Mononuclear cell (primary cell): Measurements from ENCODE around the gene COX6B2. TPM values are rescaled to one million over a fixed set of nuclear protein-coding genes. Genes with fewer than 3 reads are reported as not detected.

ENCODE experiments used
- H3K27me3 ChIP-seq: 2 replicates; pipeline ENCODE4 v1.6.0; 2011; ENCODE audit warnings: low read length, control low read depth; ENCODE audit not compliant: insufficient read depth
- H3K4me1 ChIP-seq: 2 replicates; pipeline ENCODE4 v1.5.1; 2011; ENCODE audit warnings: mild to moderate bottlenecking, low read length, control low read depth; ENCODE audit not compliant: insufficient read depth
- H3K4me3 ChIP-seq: 2 replicates; pipeline ENCODE4 v1.5.1; 2011; ENCODE audit warnings: mild to moderate bottlenecking, low read length, moderate library complexity
- H3K9me3 ChIP-seq: 2 replicates; pipeline ENCODE4 v1.5.1; 2011; ENCODE audit warnings: low read depth, mild to moderate bottlenecking, control low read depth, low read length
- total RNA-seq: library from RNA; depleted of rRNA; stranded (reverse); fragments of >200 nt; gene quantifications from one replicate; pipeline ENCODE4 v1.2.3, GENCODE V29; 2012

Gene COX6B2
- total RNA-seq, 1 donor = not detected

GRCh38 chr19:55372316-55373081 lies 18.0 kb upstream of the COX6B2 start:
- Histone ChIP-seq H3K4me1 (peaks cover 6% of the 10 kb centered on the region), H3K27me3 (peaks cover 42% of the 10 kb centered on the region), H3K9me3 (no peaks in the 10 kb centered on the region), H3K4me3 (no peak overlapping the region)

GRCh38 chr19:55370305-55370988 lies 15.9 kb upstream of the COX6B2 start, which contains the start of gene IL11:
IL11 (minus strand) TSS chr19:55370463; CDS start chr19:55370310, 153 bp downstream.
- Histone ChIP-seq H3K9me3 (no peaks in the 10 kb centered on the region), H3K4me3 (no peak within 1 kb of the TSS), H3K27me3 (peaks cover 36% of the 10 kb centered on the region), H3K4me1 (peaks cover 6% of the 10 kb centered on the region)

GRCh38 chr19:55369653-55370304 lies 15.3 kb upstream of the COX6B2 start:
- peaks cover 33% of the 10 kb centered on the region for H3K27me3 ChIP-seq
- peaks cover 6% of the 10 kb centered on the region for H3K4me1 ChIP-seq
- no peaks in the 10 kb centered on the region for H3K9me3 ChIP-seq
- no peak overlapping the region for H3K4me3 ChIP-seq

- Histone ChIP-seq H3K4me3 (no peak overlapping the region), H3K27me3 (peaks cover 33% of the 10 kb centered on the region), H3K9me3 (no peaks in the 10 kb centered on the region), H3K4me1 (peaks cover 6% of the 10 kb centered on the region)
Measured at GRCh38 chr19:55368701-55369563, 14.4 kb upstream of the COX6B2 start.

- Histone ChIP-seq H3K27me3 (peaks cover 33% of the 10 kb centered on the region), H3K9me3 (no peaks in the 10 kb centered on the region), H3K4me3 (no peak overlapping the region), H3K4me1 (peaks cover 6% of the 10 kb centered on the region)
Measured at GRCh38 chr19:55368106-55368505, 13.6 kb upstream of the COX6B2 start.

- H3K4me3 ChIP-seq = no peak overlapping the region
- peaks cover 23% of the 10 kb centered on the region for H3K27me3 ChIP-seq
- H3K9me3 ChIP-seq = no peaks in the 10 kb centered on the region
- peaks cover 6% of the 10 kb centered on the region for H3K4me1 ChIP-seq
Measured at GRCh38 chr19:55366790-55367189, 12.3 kb upstream of the COX6B2 start.

GRCh38 chr19:55365964-55366363 lies 11.4 kb upstream of the COX6B2 start:
- Histone ChIP-seq H3K27me3 (peaks cover 19% of the 10 kb centered on the region), H3K4me3 (no peak overlapping the region), H3K9me3 (no peaks in the 10 kb centered on the region), H3K4me1 (peaks cover 6% of the 10 kb centered on the region)

GRCh38 chr19:55365245-55365644 lies 10.7 kb upstream of the COX6B2 start:
- Histone ChIP-seq H3K4me1 (peaks cover 6% of the 10 kb centered on the region), H3K9me3 (no peaks in the 10 kb centered on the region), H3K27me3 (peaks cover 14% of the 10 kb centered on the region), H3K4me3 (no peak overlapping the region)

GRCh38 chr19:55362990-55363716 lies 8.6 kb upstream of the COX6B2 start, which contains the start of gene GARIN5B:
GARIN5B (minus strand) TSS chr19:55363260; CDS start chr19:55363066, 194 bp downstream.
- H3K9me3 ChIP-seq = no peaks in the 10 kb centered on the region
- no peaks in the 10 kb centered on the region for H3K4me1 ChIP-seq
- no peak within 1 kb of the TSS for H3K4me3 ChIP-seq
- H3K27me3 ChIP-seq = no peaks in the 10 kb centered on the region

GRCh38 chr19:55362174-55362989 lies 7.9 kb upstream of the COX6B2 start:
- Histone ChIP-seq H3K4me1 (no peaks in the 10 kb centered on the region), H3K27me3 (no peaks in the 10 kb centered on the region), H3K4me3 (no peak overlapping the region), H3K9me3 (no peaks in the 10 kb centered on the region)

- no peaks in the 10 kb centered on the region for H3K4me1 ChIP-seq
- H3K27me3 ChIP-seq = peaks cover under 1% of the 10 kb centered on the region
- no peaks in the 10 kb centered on the region for H3K9me3 ChIP-seq
- H3K4me3 ChIP-seq = no peak overlapping the region
Measured at GRCh38 chr19:55360902-55361301, 6.4 kb upstream of the COX6B2 start.

GRCh38 chr19:55358943-55359908 lies 4.7 kb upstream of the COX6B2 start:
- no peaks in the 10 kb centered on the region for H3K9me3 ChIP-seq
- no peak overlapping the region for H3K4me3 ChIP-seq
- H3K27me3 ChIP-seq = peaks cover 8% of the 10 kb centered on the region
- H3K4me1 ChIP-seq = no peaks in the 10 kb centered on the region
